Hematopoietic multipotent progenitor cell treated with erythropoietin and hydrocortisone succinate and interleukin-3 and kit ligand, for 8 days (in vitro differentiated cells): ENCODE data around the gene ADAP1.
"Not testable (repeated sequence)": the region's sequence is repeated elsewhere in the genome, so short reads cannot be mapped to it uniquely, and the experiment has no call there.

Source experiments
- DNase-seq: peaks from one replicate; pipeline ENCODE4 v3.0.0-alpha.2; 2015

The ADAP1 gene

GRCh38 chr7:974172-974571, 19.7 kb upstream of the ADAP1 start:
- no peak for DNase-seq

GRCh38 chr7:973312-973711, 18.8 kb upstream of the ADAP1 start:
- DNase-seq, result no peak

- DNase-seq, result no peak
These were observed 18.3 kb upstream of the ADAP1 start for GRCh38 chr7:972676-973309.

- DNase-seq, result no peak
These were observed 17.6 kb upstream of the ADAP1 start for GRCh38 chr7:972110-972509.

- no peak for DNase-seq
These were observed 16.3 kb upstream of the ADAP1 start for GRCh38 chr7:970744-971143.

DNA sequence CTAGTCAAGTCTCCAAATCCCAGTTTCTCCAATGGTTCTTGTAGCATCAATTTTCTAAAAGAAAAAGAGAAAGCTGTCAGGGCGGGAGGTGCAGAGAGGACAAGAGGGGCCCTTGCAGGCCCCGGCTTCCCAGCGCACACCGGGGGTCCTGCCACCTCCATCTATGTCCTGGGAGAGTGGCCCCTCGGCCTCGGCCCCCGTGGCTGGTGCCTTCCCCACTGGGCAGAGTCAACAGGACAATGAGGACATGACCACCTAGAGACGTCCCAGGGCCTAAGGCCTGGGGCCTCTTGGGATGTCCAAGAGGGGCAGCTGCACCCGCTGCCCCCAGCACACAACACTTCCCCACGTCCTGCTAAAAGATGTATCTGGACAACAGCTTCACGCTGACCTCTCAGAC, 14.9 kb upstream of the ADAP1 start:
- no peak for DNase-seq

- no peak for DNase-seq
These were observed 14.0 kb upstream of the ADAP1 start for GRCh38 chr7:968205-969105.

DNA sequence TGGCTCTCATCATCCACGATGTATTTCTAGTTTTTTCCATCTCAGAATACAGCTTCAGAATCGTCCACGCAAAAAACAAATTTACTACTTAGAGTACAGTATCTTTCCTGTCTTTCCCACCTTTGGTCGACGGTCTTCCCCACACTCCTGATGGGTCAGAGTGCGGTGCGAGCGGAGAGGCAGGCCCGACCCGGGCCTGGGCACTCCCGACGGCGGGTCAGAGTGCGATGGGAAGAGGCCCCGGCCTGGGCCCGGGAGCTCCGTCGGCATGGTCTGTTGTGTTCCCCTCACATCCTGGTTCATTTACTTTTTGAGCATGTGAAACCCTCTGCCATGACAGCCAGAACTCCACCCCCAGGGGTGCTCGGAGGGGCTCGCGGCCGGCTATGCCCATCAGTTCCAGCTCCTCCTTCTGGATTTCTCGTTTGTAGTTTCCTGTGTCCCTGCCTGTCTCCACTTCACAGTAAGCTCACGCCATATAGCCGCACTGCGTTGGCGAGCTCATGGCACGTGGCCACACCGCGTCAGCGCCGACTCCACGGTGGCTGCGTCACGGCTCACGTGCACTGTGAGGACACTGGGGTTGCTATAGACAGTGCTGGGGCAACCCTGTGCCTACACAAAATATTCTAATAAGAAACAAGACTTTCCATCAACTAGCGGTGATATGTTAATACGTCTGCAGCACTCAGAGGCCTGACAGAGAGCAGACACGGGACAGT, 13.0 kb upstream of the ADAP1 start:
- no peak for DNase-seq

- DNase-seq, result no peak
These were observed 12.0 kb upstream of the ADAP1 start for GRCh38 chr7:966291-967069.

DNA sequence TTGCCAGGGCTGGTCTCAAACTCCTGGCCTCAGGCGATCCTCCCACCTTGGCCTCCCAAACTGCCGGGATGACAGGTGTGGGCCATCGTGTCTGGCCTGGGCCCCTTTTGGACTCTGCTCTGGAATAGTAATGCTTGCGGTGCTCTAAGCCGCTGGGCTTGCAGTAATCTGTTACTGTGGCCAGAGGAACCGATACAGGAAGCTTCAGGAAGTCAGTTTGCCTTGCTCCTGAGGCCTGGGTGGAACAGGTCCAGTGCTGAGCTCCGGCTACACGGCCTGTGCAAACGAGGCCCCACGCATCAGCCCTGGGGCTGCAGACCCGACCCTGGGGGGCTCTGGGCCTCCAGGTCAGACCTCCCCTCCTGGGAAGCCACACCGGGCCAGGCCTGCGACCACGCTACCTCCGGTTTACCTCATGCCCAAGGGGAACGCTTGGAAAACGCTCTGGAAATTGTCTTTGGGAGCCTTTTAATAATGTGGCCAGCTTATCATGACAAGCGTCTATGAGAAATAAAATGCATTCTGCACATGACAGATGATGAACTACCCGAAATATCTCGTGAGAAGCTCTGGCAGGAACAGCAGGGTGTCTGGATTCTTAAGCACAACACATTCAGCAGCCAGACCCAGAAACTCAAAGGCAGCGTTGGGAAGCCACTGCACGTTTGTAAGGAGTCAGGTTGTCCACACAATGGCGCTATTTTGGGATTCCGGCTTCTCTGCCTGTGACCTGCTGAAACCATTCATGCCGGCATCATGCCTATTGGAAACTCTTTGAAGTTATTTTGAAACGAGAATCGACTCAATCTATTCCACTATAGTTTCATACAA, 10.1 kb upstream of the ADAP1 start:
- peak; percentile 40 for DNase-seq

DNA sequence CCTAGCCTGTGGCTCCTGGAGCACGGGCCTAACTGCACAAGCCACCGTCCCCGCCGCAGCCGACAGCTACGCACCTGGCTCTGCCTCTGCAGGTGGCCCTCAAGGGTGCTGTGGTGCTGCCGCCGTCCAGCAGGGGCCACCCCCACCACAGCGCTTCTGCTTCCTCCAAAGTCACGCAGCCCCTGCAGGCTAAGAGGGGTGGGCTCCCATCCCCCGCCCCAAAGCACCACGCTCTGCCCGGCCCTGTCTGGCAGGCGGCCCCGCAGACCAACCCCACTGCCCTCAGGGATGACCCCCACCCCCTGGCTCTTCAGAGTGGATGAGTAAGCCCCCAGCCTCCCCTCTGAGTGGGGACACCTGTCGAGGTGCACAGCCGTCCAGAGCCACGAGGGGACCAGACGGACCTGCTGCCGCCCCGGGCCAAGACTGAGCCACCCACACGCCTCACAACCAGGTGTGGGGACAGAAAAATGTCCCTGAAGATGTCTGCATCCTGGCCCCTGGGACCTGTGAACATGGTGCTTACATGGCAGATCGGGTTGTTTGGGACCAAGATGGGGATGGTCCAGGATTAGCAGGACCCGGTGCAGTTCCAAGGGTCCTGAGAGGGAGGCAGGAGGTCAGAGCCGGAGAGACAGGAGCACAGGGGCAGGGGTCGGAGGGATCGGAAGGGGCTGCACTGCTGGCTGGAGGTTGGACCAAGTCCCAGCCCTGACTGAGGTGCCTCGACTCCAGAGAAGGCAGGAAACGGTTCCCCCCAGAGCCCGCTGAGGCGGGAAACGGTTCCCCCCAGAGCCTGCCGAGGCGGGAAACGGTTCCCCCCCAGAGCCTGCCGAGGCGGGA, 9.0 kb upstream of the ADAP1 start:
- no peak for DNase-seq

GRCh38 chr7:962401-963081, 8.1 kb upstream of the ADAP1 start:
- no peak for DNase-seq

DNA sequence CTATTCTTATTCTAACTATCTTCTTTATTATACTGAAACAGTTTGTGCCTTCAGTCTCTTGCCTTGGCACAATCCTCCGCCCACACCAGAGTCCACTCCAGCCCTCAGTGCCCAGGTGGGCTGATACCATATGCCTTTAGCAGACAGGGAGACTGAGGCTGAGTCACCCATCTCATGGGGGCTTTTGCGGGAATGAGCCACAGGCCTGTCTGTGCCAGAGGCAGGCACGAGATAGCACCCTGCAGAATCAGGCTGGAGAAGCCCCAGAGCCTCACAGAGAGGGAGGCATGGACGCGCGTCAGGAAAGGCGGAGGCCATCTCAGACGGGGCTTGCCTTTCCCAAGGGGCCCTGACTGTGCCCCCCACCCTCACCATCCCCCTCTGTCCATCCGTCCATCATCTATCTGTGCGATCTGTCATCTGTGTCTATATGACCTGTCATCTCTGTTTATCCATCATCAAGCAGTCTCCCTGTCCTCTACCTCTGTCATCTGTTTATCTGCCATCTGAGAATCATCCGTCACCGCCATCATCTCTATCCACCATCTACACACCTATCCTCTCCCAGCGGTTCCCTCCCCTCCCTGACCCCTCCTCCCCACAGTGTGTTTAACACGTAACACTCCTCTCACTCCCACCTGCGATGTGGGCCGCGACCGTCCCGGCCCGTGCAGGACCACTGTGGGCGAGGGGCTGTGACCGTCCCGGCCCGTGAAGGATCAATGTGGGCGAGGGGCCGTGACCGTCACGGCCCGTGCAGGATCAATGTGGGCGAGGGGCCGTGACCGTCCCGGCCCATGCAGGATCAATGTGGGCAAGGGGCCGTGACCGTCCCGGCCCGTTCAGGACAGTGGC, 7.3 kb upstream of the ADAP1 start:
- DNase-seq, result no peak

DNA sequence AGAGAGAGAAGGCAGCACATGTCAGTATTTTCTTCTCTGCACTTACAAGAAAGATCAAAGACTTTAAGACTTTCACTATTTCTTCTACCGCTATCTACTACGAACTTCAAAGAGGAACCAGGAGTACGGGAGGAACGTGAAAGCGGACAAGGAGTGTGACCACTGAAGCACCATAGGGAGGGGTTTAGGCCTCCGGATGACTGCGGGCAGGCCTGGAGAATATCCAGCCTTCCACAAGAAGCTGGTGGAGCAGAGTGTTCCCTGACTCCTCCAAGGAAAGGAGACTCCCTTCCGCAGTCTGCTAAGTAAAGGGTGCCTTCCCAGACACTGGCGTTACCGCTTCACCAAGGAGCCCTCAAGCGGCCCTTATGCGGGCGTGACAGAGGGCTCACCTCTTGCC, 6.5 kb upstream of the ADAP1 start:
- DNase-seq, result not testable (repeated sequence)

DNA sequence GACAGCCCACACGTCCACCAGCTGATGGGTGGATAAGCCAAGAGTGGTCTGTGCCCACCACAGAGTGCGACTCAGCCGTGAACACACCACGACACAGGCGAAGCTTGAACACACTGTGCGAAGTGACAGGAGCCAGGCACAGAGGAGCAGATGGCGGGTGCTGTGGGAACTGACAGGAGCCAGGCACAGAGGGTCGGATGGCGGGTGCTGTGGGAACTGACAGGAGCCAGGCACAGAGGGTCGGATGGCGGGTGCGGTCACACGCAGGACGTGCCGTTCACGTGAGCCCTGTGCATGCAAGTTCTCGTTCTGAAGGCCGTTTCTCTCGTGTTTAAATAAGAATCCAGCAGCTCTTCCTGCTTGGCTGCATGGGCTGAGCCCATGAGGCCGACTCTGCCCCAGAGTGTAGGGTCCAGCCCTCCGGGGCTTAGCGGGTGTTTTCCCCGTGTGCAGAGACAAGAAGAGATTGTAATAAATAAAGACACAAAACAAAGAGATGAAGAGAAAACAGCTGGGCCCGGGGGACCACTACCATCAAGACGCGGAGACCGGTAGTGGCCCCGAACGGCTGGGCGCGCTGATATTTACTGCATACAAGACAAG, 5.9 kb upstream of the ADAP1 start:
- DNase-seq, result no peak

GRCh38 chr7:959740-960139, 5.3 kb upstream of the ADAP1 start:
- not testable (repeated sequence) for DNase-seq

DNA sequence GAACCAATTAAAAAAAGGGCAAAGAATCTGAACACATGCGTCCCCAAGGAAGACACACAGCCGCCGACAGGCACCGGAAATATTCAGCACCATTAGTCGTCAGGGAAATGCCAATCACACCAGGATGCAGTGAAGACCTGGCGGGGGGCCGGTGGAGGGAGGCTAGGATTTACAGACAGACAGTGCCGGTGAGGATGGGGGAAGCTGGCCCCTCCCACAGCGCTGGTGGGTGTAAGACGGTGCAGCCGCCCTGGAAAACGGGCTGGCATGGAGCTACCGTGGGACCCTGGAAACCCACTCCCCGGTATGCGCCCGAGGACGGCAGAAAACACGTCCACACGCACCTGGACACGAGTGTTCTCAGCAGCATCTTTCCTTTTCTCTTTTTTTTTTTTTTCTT, 4.8 kb upstream of the ADAP1 start:
- DNase-seq, result no peak

GRCh38 chr7:958221-959200, 4.0 kb upstream of the ADAP1 start:
- no peak for DNase-seq
